HepG2 (cell line): Measurements from ENCODE around the gene MPHOSPH8. TPM values are rescaled to one million over a fixed set of nuclear protein-coding genes. Genes with fewer than 3 reads are reported as not detected.

Source experiments
- AGO1 ChIP-seq: fragments of 200-400 bp; formaldehyde crosslinking; IDR thresholded peaks from 2 replicates; pipeline ENCODE4 v1.6.1; 2017; ENCODE audit warnings: mild to moderate bottlenecking, low read depth, low read length, moderate library complexity; ENCODE audit not compliant: poor library complexity, severe bottlenecking
- ARNTL ChIP-seq: sonication (generic); formaldehyde crosslinking; IDR thresholded peaks from 2 replicates; pipeline ENCODE4 v1.4.0; 2020; ENCODE audit warnings: mild to moderate bottlenecking, missing genetic modification reagents
- HMG20B ChIP-seq: conservative IDR thresholded peaks from 2 replicates; pipeline ENCODE4 v1.6.1; 2016; ENCODE audit warnings: missing genetic modification reagents, missing compliant biosample characterization
- HNRNPLL ChIP-seq: fragments of 200-400 bp; formaldehyde crosslinking; IDR thresholded peaks from 2 replicates; pipeline ENCODE4 v1.6.1; 2017; ENCODE audit warnings: mild to moderate bottlenecking, low read depth, low read length; ENCODE audit not compliant: poor library complexity, severe bottlenecking
- NFATC3 ChIP-seq: sonication (generic); formaldehyde crosslinking; IDR thresholded peaks from 2 replicates; pipeline ENCODE4 v1.5.1; 2020; ENCODE audit warnings: mild to moderate bottlenecking, missing genetic modification reagents
- NONO ChIP-seq, 2 experiments: fragments of 450-650 bp in 1 of 2; sonication (generic) in 1 of 2; formaldehyde crosslinking in 1 of 2; IDR thresholded peaks in 1 of 2; conservative IDR thresholded peaks in 1 of 2; 2 replicates each; pipeline versions ENCODE4 v1.6.1 to v1.8.0; 2017 to 2022; ENCODE audit warnings: mild to moderate bottlenecking in 1 of 2, missing genetic modification reagents in 1 of 2, moderate library complexity in 1 of 2
- PITX1 ChIP-seq: sonication (generic); formaldehyde crosslinking; IDR thresholded peaks from 2 replicates; pipeline ENCODE4 v1.5.1; 2020; ENCODE audit warnings: mild to moderate bottlenecking, missing genetic modification reagents
- RXRA ChIP-seq: sonication (generic); formaldehyde crosslinking; IDR thresholded peaks from 2 replicates; pipeline ENCODE4 v1.5.1; 2020; ENCODE audit warnings: missing genetic modification reagents
- UBTF ChIP-seq: sonication (generic); formaldehyde crosslinking; IDR thresholded peaks from 2 replicates; pipeline ENCODE4 v1.4.0; 2020; ENCODE audit warnings: mild to moderate bottlenecking, missing genetic modification reagents
- ZBTB7B ChIP-seq: sonication (generic); formaldehyde crosslinking; IDR thresholded peaks from 2 replicates; pipeline ENCODE4 v1.4.0; 2020; ENCODE audit warnings: missing genetic modification reagents
- ZEB1 ChIP-seq: IDR thresholded peaks from 2 replicates; pipeline ENCODE4 v1.6.1; 2012; ENCODE audit warnings: mild to moderate bottlenecking, low read depth, inconsistent platforms; ENCODE audit not compliant: insufficient replicate concordance
- ZFP36L1 ChIP-seq: sonication (generic); formaldehyde crosslinking; IDR thresholded peaks from 2 replicates; pipeline ENCODE4 v1.8.0; 2022; ENCODE audit warnings: mild to moderate bottlenecking, missing genetic modification reagents, moderate library complexity
- ZNF484 ChIP-seq: sonication (generic); formaldehyde crosslinking; IDR thresholded peaks from 2 replicates; pipeline ENCODE4 v1.5.1; 2020; ENCODE audit warnings: mild to moderate bottlenecking, low read depth, missing genetic modification reagents, borderline replicate concordance
- ZNF605 ChIP-seq: sonication (generic); formaldehyde crosslinking; IDR thresholded peaks from 2 replicates; pipeline ENCODE4 v1.8.0; 2022; ENCODE audit warnings: mild to moderate bottlenecking, missing genetic modification reagents
- ZNF747 ChIP-seq: sonication (generic); formaldehyde crosslinking; IDR thresholded peaks from 2 replicates; pipeline ENCODE4 v1.8.1; 2023; ENCODE audit warnings: missing genetic modification reagents, mild to moderate bottlenecking, borderline replicate concordance
- ZNF790 ChIP-seq: sonication (generic); formaldehyde crosslinking; IDR thresholded peaks from 2 replicates; pipeline ENCODE4 v1.8.0; 2022; ENCODE audit warnings: missing genetic modification reagents, mild to moderate bottlenecking, borderline replicate concordance
- ZNF816 ChIP-seq: sonication (generic); formaldehyde crosslinking; IDR thresholded peaks from 2 replicates; pipeline ENCODE4 v1.8.0; 2022; ENCODE audit warnings: missing genetic modification reagents, mild to moderate bottlenecking, borderline replicate concordance
- ZSCAN9 ChIP-seq: IDR thresholded peaks from 2 replicates; pipeline ENCODE4 v1.6.1; 2016; ENCODE audit warnings: borderline replicate concordance
- polyA plus RNA-seq, 8 experiments: library from polyadenylated mRNA; depleted of rRNA in 3 of 8; stranded (reverse) in 7 of 8; unstranded in 1 of 8; fragments of >200 nt; fragmentation: Illumina TruSeq in 4 of 8; extraction: Trizol in 4 of 8; gene quantifications; 2 replicates each; pipeline versions ENCODE4 v1.2.1 to v1.2.3, GENCODE V29; 2011 to 2016; ENCODE audit warnings: low read depth in 4 of 8, missing spikeins in 1 of 8, mixed read lengths in 1 of 8; ENCODE audit not compliant: insufficient read depth in 1 of 8
- total RNA-seq, 5 experiments: library from RNA; depleted of rRNA; stranded (reverse); fragments of >200 nt; fragmentation: Illumina TruSeq; extraction: Trizol; gene quantifications; 2 replicates each; pipeline ENCODE4 v1.2.3, GENCODE V29; 2016; ENCODE audit warnings: low read depth in 1 of 5
- TF ChIP-seq, protein P1 (sequence below): sonication (generic); formaldehyde crosslinking; IDR thresholded peaks from 2 replicates; pipeline ENCODE4 v1.8.1; 2023; ENCODE audit warnings: mild to moderate bottlenecking, moderate library complexity, missing genetic modification reagents
- TF ChIP-seq, protein P2 (sequence below): sonication (generic); formaldehyde crosslinking; IDR thresholded peaks from 2 replicates; pipeline ENCODE4 v1.5.1; 2020; ENCODE audit warnings: missing genetic modification reagents, mild to moderate bottlenecking, borderline replicate concordance
- TF ChIP-seq, protein P3 (sequence below): sonication (generic); formaldehyde crosslinking; IDR thresholded peaks from 2 replicates; pipeline ENCODE4 v1.4.0; 2020; ENCODE audit warnings: missing genetic modification reagents

The MPHOSPH8 gene
- total and polyA plus RNA-seq, 2 of the 13 experiments (the other 11 are each of a cell fraction or from before 2014, with no cell fraction given): 17.3 to 20.9 TPM

- TF ChIP-seq, protein P1, sequence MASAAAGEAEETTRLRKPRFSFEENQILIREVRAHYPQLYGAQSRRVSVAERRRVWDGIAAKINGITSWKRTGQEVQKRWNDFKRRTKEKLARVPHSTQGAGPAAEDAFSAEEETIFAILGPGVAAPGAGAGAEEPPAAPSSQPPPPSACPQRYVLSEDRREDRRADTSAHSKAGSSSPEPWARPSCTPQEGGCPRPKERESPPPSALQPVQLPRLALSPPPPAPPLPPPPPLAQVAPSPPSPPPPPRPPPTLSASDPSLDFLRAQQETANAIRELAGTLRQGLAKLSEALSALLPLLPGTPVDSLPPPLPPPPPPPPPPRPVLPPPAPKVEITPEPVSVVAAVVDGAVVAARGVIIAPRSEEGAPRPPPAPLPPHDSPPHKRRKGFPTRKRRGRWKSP (CRISPR knock-in tag): no peak
- TF ChIP-seq ZSCAN9 (CRISPR knock-in tag) (no peak), AGO1 (no peak), ZNF605 (CRISPR knock-in tag) (no peak), ZFP36L1 (CRISPR knock-in tag) (no peak), ZNF484 (CRISPR knock-in tag) (no peak), HNRNPLL (no peak), HMG20B (CRISPR knock-in tag) (no peak), ZNF747 (0 out of 2 replicates have a peak, but pooled peaks have one; percentile 88), ZBTB7B (peak; percentile 65; the same call in 1 of the 2 replicates), NONO (IDR thresholded peaks at IDR 0.05) (no peak), NONO (CRISPR knock-in tag; conservative IDR thresholded peaks at IDR 0.05) (no peak), ZEB1 (no peak), PITX1 (no peak), ARNTL (CRISPR knock-in tag) (no peak), RXRA (CRISPR knock-in tag) (peak; percentile 22; the same call in 1 of the 2 replicates), UBTF (CRISPR knock-in tag) (no peak), NFATC3 (CRISPR knock-in tag) (no peak), ZNF790 (no peak), ZNF816 (CRISPR knock-in tag) (no peak)
- TF ChIP-seq, protein P2, sequence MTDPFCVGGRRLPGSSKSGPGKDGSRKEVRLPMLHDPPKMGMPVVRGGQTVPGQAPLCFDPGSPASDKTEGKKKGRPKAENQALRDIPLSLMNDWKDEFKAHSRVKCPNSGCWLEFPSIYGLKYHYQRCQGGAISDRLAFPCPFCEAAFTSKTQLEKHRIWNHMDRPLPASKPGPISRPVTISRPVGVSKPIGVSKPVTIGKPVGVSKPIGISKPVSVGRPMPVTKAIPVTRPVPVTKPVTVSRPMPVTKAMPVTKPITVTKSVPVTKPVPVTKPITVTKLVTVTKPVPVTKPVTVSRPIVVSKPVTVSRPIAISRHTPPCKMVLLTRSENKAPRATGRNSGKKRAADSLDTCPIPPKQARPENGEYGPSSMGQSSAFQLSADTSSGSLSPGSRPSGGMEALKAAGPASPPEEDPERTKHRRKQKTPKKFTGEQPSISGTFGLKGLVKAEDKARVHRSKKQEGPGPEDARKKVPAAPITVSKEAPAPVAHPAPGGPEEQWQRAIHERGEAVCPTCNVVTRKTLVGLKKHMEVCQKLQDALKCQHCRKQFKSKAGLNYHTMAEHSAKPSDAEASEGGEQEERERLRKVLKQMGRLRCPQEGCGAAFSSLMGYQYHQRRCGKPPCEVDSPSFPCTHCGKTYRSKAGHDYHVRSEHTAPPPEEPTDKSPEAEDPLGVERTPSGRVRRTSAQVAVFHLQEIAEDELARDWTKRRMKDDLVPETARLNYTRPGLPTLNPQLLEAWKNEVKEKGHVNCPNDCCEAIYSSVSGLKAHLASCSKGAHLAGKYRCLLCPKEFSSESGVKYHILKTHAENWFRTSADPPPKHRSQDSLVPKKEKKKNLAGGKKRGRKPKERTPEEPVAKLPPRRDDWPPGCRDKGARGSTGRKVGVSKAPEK (CRISPR knock-in tag): no peak
- TF ChIP-seq, protein P3, sequence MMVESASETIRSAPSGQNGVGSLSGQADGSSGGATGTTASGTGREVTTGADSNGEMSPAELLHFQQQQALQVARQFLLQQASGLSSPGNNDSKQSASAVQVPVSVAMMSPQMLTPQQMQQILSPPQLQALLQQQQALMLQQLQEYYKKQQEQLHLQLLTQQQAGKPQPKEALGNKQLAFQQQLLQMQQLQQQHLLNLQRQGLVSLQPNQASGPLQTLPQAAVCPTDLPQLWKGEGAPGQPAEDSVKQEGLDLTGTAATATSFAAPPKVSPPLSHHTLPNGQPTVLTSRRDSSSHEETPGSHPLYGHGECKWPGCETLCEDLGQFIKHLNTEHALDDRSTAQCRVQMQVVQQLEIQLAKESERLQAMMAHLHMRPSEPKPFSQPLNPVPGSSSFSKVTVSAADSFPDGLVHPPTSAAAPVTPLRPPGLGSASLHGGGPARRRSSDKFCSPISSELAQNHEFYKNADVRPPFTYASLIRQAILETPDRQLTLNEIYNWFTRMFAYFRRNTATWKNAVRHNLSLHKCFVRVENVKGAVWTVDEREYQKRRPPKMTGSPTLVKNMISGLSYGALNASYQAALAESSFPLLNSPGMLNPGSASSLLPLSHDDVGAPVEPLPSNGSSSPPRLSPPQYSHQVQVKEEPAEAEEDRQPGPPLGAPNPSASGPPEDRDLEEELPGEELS (CRISPR knock-in tag): no peak
Measured at GRCh38 chr13:19632915-19633478, 462 bp upstream of the MPHOSPH8 start (continued).
